Loucy (cell line): ENCODE data around the gene FANCM.

Source experiments
- EZH2phosphoT487 ChIP-seq: fragments of 200-600 bp; IDR thresholded peaks from 2 replicates; pipeline ENCODE4 v1.6.1; 2018; ENCODE audit warnings: antibody characterized with exemption, mild to moderate bottlenecking, moderate library complexity, borderline replicate concordance
- TF ChIP-seq, protein P1 (sequence below): fragments of 200-600 bp; sonication (generic); conservative IDR thresholded peaks from 2 replicates; pipeline ENCODE4 v1.5.1; 2014; ENCODE audit warnings: mild to moderate bottlenecking, antibody characterized with exemption, low read length

DNA sequence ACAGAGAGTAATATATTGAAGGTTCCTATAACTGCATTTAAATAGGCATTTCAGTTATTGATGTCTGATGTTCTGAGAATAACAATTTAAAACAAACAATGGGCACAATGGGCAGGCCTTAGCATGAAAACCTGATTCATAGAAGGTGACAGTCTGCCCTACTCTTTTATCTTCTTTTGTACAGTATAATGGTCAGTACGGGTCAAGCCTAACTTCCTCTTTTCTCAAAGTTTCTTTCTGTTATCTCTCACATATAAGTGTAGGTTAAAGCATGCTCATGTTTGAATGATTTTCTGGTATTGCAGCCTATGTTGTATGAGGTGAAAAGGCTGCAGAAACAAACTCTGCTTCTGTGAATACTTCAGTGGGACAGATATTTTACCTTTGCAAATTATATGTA, 15.6 kb upstream of the FANCM start:
- TF ChIP-seq, protein P1, sequence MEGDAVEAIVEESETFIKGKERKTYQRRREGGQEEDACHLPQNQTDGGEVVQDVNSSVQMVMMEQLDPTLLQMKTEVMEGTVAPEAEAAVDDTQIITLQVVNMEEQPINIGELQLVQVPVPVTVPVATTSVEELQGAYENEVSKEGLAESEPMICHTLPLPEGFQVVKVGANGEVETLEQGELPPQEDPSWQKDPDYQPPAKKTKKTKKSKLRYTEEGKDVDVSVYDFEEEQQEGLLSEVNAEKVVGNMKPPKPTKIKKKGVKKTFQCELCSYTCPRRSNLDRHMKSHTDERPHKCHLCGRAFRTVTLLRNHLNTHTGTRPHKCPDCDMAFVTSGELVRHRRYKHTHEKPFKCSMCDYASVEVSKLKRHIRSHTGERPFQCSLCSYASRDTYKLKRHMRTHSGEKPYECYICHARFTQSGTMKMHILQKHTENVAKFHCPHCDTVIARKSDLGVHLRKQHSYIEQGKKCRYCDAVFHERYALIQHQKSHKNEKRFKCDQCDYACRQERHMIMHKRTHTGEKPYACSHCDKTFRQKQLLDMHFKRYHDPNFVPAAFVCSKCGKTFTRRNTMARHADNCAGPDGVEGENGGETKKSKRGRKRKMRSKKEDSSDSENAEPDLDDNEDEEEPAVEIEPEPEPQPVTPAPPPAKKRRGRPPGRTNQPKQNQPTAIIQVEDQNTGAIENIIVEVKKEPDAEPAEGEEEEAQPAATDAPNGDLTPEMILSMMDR = no peak
- TF ChIP-seq EZH2phosphoT487 = no peak
